H9 (cell line): ENCODE measurements around the gene GPAT3. TPM values are rescaled to one million over a fixed set of nuclear protein-coding genes. Genes with fewer than 3 reads are reported as not detected.
"Not testable (repeated sequence)": the region's sequence is repeated elsewhere in the genome, so short reads cannot be mapped to it uniquely, and the experiment has no call there.

ENCODE experiments used
- DNase-seq: peaks from one replicate; pipeline ENCODE4 v3.0.0-alpha.2; 2017
- H2AFZ ChIP-seq: one replicate; pipeline ENCODE4 v1.6.1; 2013; ENCODE audit warnings: mild to moderate bottlenecking, low read length, control low read depth, moderate library complexity
- H2AK5ac ChIP-seq: 2 replicates; pipeline ENCODE4 v1.6.1; 2013; ENCODE audit warnings: low read length, control low read depth, mixed read lengths; ENCODE audit not compliant: insufficient read length
- H2BK120ac ChIP-seq: one replicate; pipeline ENCODE4 v1.6.1; 2013; ENCODE audit warnings: low read depth, mild to moderate bottlenecking, low read length, control low read depth, inconsistent platforms; ENCODE audit not compliant: poor library complexity, severe bottlenecking
- H2BK12ac ChIP-seq: 2 replicates; pipeline ENCODE4 v1.6.1; 2013; ENCODE audit warnings: low read length, control low read depth, mixed read lengths, low read depth; ENCODE audit not compliant: insufficient read length
- H2BK15ac ChIP-seq: 2 replicates; pipeline ENCODE4 v1.6.1; 2013; ENCODE audit warnings: low read depth, low read length, control low read depth
- H2BK20ac ChIP-seq: one replicate; pipeline ENCODE4 v1.6.1; 2013; ENCODE audit warnings: low read depth, mild to moderate bottlenecking, low read length, control low read depth, inconsistent platforms; ENCODE audit not compliant: poor library complexity, severe bottlenecking
- H2BK5ac ChIP-seq: 2 replicates; pipeline ENCODE4 v1.6.1; 2013; ENCODE audit warnings: low read length, control low read depth, mixed read lengths; ENCODE audit not compliant: insufficient read length
- H3K14ac ChIP-seq: 2 replicates; pipeline ENCODE4 v1.6.1; 2013; ENCODE audit warnings: low read length, control low read depth; ENCODE audit not compliant: insufficient read depth
- H3K18ac ChIP-seq: 2 replicates; pipeline ENCODE4 v1.6.1; 2013; ENCODE audit warnings: low read depth, mild to moderate bottlenecking, mixed read lengths, low read length, control low read depth; ENCODE audit not compliant: insufficient read length
- H3K23ac ChIP-seq: 2 replicates; pipeline ENCODE4 v1.6.1; 2013; ENCODE audit warnings: low read length, control low read depth, mixed read lengths, low read depth; ENCODE audit not compliant: insufficient read length
- H3K23me2 ChIP-seq: 2 replicates; pipeline ENCODE4 v1.6.1; 2013; ENCODE audit warnings: low read depth, mild to moderate bottlenecking, mixed read lengths, low read length, control low read depth; ENCODE audit not compliant: insufficient read length, poor library complexity, severe bottlenecking
- H3K27ac ChIP-seq: 2 replicates; pipeline ENCODE4 v1.5.1; 2013; ENCODE audit warnings: low read length, control low read depth, mixed read lengths, low read depth; ENCODE audit not compliant: insufficient read length
- H3K27me3 ChIP-seq: 2 replicates; pipeline ENCODE4 v1.6.1; 2013; ENCODE audit warnings: low read length, control low read depth, inconsistent platforms; ENCODE audit not compliant: insufficient read depth
- H3K4ac ChIP-seq: 2 replicates; pipeline ENCODE4 v1.6.1; 2013; ENCODE audit warnings: low read depth, mild to moderate bottlenecking, control low read depth, inconsistent platforms, low read length, moderate library complexity
- H3K4me1 ChIP-seq: 2 replicates; pipeline ENCODE4 v1.6.1; 2013; ENCODE audit warnings: low read length, control low read depth, inconsistent platforms; ENCODE audit not compliant: insufficient read depth
- H3K4me2 ChIP-seq: 2 replicates; pipeline ENCODE4 v1.6.1; 2013; ENCODE audit warnings: low read length, control low read depth, mixed read lengths; ENCODE audit not compliant: insufficient read length, insufficient read depth
- H3K56ac ChIP-seq: 2 replicates; pipeline ENCODE4 v1.6.1; 2013; ENCODE audit warnings: low read depth, mild to moderate bottlenecking, mixed read lengths, low read length, control low read depth; ENCODE audit not compliant: insufficient read length
- H3K79me1 ChIP-seq: 2 replicates; pipeline ENCODE4 v1.6.1; 2013; ENCODE audit warnings: low read depth, mild to moderate bottlenecking, moderate library complexity, low read length, control low read depth, inconsistent platforms; ENCODE audit not compliant: insufficient read depth, poor library complexity, severe bottlenecking
- H3K79me2 ChIP-seq: 2 replicates; pipeline ENCODE4 v1.6.1; 2013; ENCODE audit warnings: low read length, control low read depth, inconsistent platforms; ENCODE audit not compliant: insufficient read depth
- H3K9ac ChIP-seq: 2 replicates; pipeline ENCODE4 v1.6.1; 2013; ENCODE audit warnings: low read length, control low read depth, mixed read lengths; ENCODE audit not compliant: insufficient read length; ENCODE audit errors: extremely low read depth
- H3K9me3 ChIP-seq: one replicate; pipeline ENCODE4 v1.6.1; 2013; ENCODE audit warnings: low read depth, low read length, inconsistent platforms; ENCODE audit not compliant: control insufficient read depth
- H3T11ph ChIP-seq: one replicate; pipeline ENCODE4 v1.6.1; 2013; ENCODE audit warnings: mild to moderate bottlenecking, low read length, control low read depth, inconsistent platforms
- H4K20me1 ChIP-seq: one replicate; pipeline ENCODE4 v1.6.1; 2013; ENCODE audit not compliant: control insufficient read depth, insufficient read length, insufficient read depth
- H4K5ac ChIP-seq: 2 replicates; pipeline ENCODE4 v1.6.1; 2013; ENCODE audit warnings: low read depth, mild to moderate bottlenecking, mixed read lengths, low read length, control low read depth; ENCODE audit not compliant: insufficient read length
- H4K8ac ChIP-seq: replicated peaks from 2 replicates; pipeline ENCODE4 v1.6.1; 2013; ENCODE audit warnings: low read length, control low read depth, mixed read lengths, low read depth; ENCODE audit not compliant: insufficient read length
- H4K91ac ChIP-seq: 2 replicates; pipeline ENCODE4 v1.6.1; 2013; ENCODE audit warnings: low read depth, mild to moderate bottlenecking, moderate library complexity, mixed read lengths, low read length, control low read depth; ENCODE audit not compliant: insufficient read length
- H3K27ac Mint-ChIP-seq, 3 experiments: 2 replicates in 2 of 3; 3 replicates in 1 of 3; pipeline ENCODE4 v1.8.0; 2020 to 2021; ENCODE audit warnings: mixed read lengths in 3 of 3, mild to moderate bottlenecking in 1 of 3, moderate library complexity in 1 of 3
- H3K27me3 Mint-ChIP-seq: 2 replicates; pipeline ENCODE4 v1.8.0; 2021; ENCODE audit warnings: low read depth, mild to moderate bottlenecking, moderate library complexity, mixed read lengths
- H3K36me3 Mint-ChIP-seq, 3 experiments: 2 replicates in 2 of 3; 3 replicates in 1 of 3; pipeline ENCODE4 v1.8.0; 2020 to 2021; ENCODE audit warnings: low read depth in 3 of 3, mixed read lengths in 3 of 3; ENCODE audit not compliant: insufficient read depth in 1 of 3
- H3K4me1 Mint-ChIP-seq, 2 experiments: 2 replicates each; pipeline ENCODE4 v1.8.0; 2020; ENCODE audit warnings: mixed read lengths in 2 of 2
- H3K4me3 Mint-ChIP-seq, 2 experiments: 2 replicates in 1 of 2; 3 replicates in 1 of 2; pipeline ENCODE4 v1.8.0; 2020 to 2021; ENCODE audit warnings: mild to moderate bottlenecking in 2 of 2, mixed read lengths in 2 of 2, moderate library complexity in 1 of 2
- H3K9me3 Mint-ChIP-seq, 2 experiments: 2 replicates in 1 of 2; 3 replicates in 1 of 2; pipeline ENCODE4 v1.8.0; 2020; ENCODE audit warnings: mild to moderate bottlenecking in 2 of 2, mixed read lengths in 2 of 2, moderate library complexity in 1 of 2
- CTCF ChIP-seq: fragments of 200-600 bp; sonication (generic); conservative IDR thresholded peaks from 3 replicates; pipeline ENCODE4 v1.8.0; 2021; ENCODE audit warnings: antibody characterized with exemption, mild to moderate bottlenecking
- WGBS: extraction: QIAGEN DNeasy Blood & Tissue Kit; methylation state at CpG from one replicate; pipeline ENCODE4 v1.1.7; 2013; ENCODE audit warnings: missing lambda C conversion rate, low lambda C conversion rate, mixed read lengths; ENCODE audit not compliant: insufficient read length; ENCODE audit errors: extremely low coverage; 5-methylcytosine and 5-hydroxymethylcytosine counted together
- total RNA-seq: library from RNA; stranded (reverse); gene quantifications from 2 replicates; pipeline ENCODE4 v1.2.1, GENCODE V29; 2021

The GPAT3 gene
- total RNA-seq, 1 experiment from 2014 or later = 1.8 TPM

GRCh38 chr4:83574247-83574646 is 38.3 kb downstream of the GPAT3 start:
- Histone ChIP-seq H3K4me2 (no peak overlapping the region), H3K4ac (no peak overlapping the region), H3K79me2 (no peaks in the 10 kb centered on the region), H3T11ph (no peak overlapping the region), H3K18ac (no peak overlapping the region), H2AFZ (no peak overlapping the region), H4K5ac (no peak overlapping the region), H3K9ac (no peak overlapping the region), H2BK12ac (no peak overlapping the region), H3K23me2 (no peaks in the 10 kb centered on the region), H3K27me3 (no peaks in the 10 kb centered on the region), H3K4me1 (no peaks in the 10 kb centered on the region), H3K9me3 (no peaks in the 10 kb centered on the region), H2BK5ac (no peak overlapping the region), H4K8ac (no peak overlapping the region), H3K14ac (no peak overlapping the region), H3K27ac (no peak overlapping the region), H2AK5ac (no peak overlapping the region), H2BK15ac (no peak overlapping the region), H4K91ac (no peak overlapping the region), H3K23ac (no peak overlapping the region), H3K79me1 (no peaks in the 10 kb centered on the region), H2BK20ac (no peak overlapping the region), H2BK120ac (no peak overlapping the region), H4K20me1 (no peaks in the 10 kb centered on the region), H3K56ac (no peak overlapping the region)
- Mint-ChIP-seq H3K4me3 (no peak overlapping the region), H3K4me1 (no peaks in the 10 kb centered on the region), H3K27me3 (no peaks in the 10 kb centered on the region), H3K27ac (no peak overlapping the region), H3K9me3 (no peaks in the 10 kb centered on the region), H3K36me3 (no peaks in the 10 kb centered on the region)
- no CpG with 5 or more reads among the region's 3 CpGs for WGBS
- no peak for DNase-seq
- no peak for TF ChIP-seq CTCF

GRCh38 chr4:83576237-83576636 is 40.3 kb downstream of the GPAT3 start:
- not testable (repeated sequence) for H3K4me1 ChIP-seq, H3K79me1 ChIP-seq, H3K4me3 Mint-ChIP-seq, H3T11ph ChIP-seq, H4K5ac ChIP-seq, H4K91ac ChIP-seq, H3K27ac Mint-ChIP-seq, H3K4me1 Mint-ChIP-seq, H3K79me2 ChIP-seq, H2AFZ ChIP-seq, H3K23me2 ChIP-seq, H2BK15ac ChIP-seq, H3K27me3 ChIP-seq, H3K4me2 ChIP-seq, H3K4ac ChIP-seq, H4K8ac ChIP-seq, H3K18ac ChIP-seq, H4K20me1 ChIP-seq, H2BK5ac ChIP-seq, H2BK12ac ChIP-seq, H3K27ac ChIP-seq, H2AK5ac ChIP-seq, DNase-seq, H3K9me3 Mint-ChIP-seq, H3K36me3 Mint-ChIP-seq, H3K14ac ChIP-seq, H2BK20ac ChIP-seq, H3K9ac ChIP-seq, H3K56ac ChIP-seq, H3K9me3 ChIP-seq, H3K27me3 Mint-ChIP-seq, H2BK120ac ChIP-seq, H3K23ac ChIP-seq
- WGBS = no CpG with 5 or more reads among the region's 3 CpGs
